Neural cell (in vitro differentiated cells): ENCODE results near the gene CRTC3.

Source experiments
- EP300 ChIP-seq: fragments of 450-650 bp; conservative IDR thresholded peaks from 2 replicates; pipeline ENCODE4 v1.6.1; 2014; ENCODE audit warnings: antibody characterized with exemption, mild to moderate bottlenecking, moderate library complexity; ENCODE audit not compliant: poor library complexity, severe bottlenecking
- EZH2 ChIP-seq: fragments of 200-600, 300-800 bp; shearing (Covaris generic), sonication (generic); IDR thresholded peaks from 2 replicates; pipeline ENCODE4 v1.6.1; 2014; ENCODE audit warnings: antibody characterized with exemption, low read length, borderline replicate concordance, mild to moderate bottlenecking; ENCODE audit not compliant: insufficient read depth, poor library complexity, severe bottlenecking
- TAF1 ChIP-seq: IDR thresholded peaks from 2 replicates; pipeline ENCODE4 v1.6.1; 2012; ENCODE audit warnings: low read depth
- TF ChIP-seq, protein P1 (sequence below): fragments of 450-650 bp; IDR thresholded peaks from 2 replicates; pipeline ENCODE4 v1.5.1; 2014; ENCODE audit warnings: antibody characterized with exemption, mild to moderate bottlenecking, moderate library complexity; ENCODE audit not compliant: poor library complexity, severe bottlenecking
- TF ChIP-seq, protein P2 (sequence below): IDR thresholded peaks from 2 replicates; pipeline ENCODE4 v1.6.1; 2012; ENCODE audit warnings: borderline replicate concordance

DNA sequence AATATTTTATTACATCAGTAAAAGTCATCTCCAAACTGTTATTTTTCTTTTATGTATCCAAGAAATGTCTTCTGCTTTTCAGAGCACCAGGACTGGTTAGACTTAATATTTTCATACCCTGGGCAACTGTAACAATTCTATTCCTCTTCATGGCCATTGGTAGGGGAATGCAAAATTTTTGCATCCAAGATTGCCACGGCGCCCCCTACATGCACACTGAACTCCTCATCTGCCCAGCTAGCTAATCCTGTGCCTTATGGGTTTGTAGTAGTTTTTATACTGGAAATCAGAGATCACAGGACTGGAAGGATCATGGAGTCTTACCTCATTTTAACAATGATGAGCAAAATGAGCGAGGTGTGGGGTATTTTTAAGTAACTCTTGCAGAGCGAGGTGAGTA is 74.2 kb downstream of the CRTC3 start:
- TF ChIP-seq, protein P1, sequence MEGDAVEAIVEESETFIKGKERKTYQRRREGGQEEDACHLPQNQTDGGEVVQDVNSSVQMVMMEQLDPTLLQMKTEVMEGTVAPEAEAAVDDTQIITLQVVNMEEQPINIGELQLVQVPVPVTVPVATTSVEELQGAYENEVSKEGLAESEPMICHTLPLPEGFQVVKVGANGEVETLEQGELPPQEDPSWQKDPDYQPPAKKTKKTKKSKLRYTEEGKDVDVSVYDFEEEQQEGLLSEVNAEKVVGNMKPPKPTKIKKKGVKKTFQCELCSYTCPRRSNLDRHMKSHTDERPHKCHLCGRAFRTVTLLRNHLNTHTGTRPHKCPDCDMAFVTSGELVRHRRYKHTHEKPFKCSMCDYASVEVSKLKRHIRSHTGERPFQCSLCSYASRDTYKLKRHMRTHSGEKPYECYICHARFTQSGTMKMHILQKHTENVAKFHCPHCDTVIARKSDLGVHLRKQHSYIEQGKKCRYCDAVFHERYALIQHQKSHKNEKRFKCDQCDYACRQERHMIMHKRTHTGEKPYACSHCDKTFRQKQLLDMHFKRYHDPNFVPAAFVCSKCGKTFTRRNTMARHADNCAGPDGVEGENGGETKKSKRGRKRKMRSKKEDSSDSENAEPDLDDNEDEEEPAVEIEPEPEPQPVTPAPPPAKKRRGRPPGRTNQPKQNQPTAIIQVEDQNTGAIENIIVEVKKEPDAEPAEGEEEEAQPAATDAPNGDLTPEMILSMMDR: no peak
- TF ChIP-seq TAF1 (no peak), EP300 (no peak), EZH2 (no peak)
- TF ChIP-seq, protein P2, sequence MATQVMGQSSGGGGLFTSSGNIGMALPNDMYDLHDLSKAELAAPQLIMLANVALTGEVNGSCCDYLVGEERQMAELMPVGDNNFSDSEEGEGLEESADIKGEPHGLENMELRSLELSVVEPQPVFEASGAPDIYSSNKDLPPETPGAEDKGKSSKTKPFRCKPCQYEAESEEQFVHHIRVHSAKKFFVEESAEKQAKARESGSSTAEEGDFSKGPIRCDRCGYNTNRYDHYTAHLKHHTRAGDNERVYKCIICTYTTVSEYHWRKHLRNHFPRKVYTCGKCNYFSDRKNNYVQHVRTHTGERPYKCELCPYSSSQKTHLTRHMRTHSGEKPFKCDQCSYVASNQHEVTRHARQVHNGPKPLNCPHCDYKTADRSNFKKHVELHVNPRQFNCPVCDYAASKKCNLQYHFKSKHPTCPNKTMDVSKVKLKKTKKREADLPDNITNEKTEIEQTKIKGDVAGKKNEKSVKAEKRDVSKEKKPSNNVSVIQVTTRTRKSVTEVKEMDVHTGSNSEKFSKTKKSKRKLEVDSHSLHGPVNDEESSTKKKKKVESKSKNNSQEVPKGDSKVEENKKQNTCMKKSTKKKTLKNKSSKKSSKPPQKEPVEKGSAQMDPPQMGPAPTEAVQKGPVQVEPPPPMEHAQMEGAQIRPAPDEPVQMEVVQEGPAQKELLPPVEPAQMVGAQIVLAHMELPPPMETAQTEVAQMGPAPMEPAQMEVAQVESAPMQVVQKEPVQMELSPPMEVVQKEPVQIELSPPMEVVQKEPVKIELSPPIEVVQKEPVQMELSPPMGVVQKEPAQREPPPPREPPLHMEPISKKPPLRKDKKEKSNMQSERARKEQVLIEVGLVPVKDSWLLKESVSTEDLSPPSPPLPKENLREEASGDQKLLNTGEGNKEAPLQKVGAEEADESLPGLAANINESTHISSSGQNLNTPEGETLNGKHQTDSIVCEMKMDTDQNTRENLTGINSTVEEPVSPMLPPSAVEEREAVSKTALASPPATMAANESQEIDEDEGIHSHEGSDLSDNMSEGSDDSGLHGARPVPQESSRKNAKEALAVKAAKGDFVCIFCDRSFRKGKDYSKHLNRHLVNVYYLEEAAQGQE: no peak
